ENCODE data around the gene ZNF397.

DNA sequence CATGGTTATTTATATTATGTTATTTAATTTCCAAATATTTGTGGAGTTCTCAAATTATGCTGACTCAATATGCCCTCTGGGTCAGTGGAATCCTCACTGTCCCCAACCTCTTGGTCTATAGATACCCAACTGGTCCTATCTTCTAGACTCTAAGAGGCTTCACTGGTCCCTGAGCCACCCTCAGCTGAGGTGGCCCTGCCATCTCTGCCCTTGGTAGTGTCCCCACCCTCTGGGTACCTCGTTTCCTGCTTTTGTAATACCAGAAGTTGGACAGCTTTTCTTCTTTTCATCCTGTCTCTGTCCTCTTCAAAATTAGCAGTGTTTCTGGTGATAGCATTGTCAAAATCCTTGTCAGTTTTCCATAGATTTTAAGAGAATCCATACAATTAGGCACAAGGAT, 37.3 kb downstream of the ZNF397 start:
- TF ChIP-seq, protein P1, sequence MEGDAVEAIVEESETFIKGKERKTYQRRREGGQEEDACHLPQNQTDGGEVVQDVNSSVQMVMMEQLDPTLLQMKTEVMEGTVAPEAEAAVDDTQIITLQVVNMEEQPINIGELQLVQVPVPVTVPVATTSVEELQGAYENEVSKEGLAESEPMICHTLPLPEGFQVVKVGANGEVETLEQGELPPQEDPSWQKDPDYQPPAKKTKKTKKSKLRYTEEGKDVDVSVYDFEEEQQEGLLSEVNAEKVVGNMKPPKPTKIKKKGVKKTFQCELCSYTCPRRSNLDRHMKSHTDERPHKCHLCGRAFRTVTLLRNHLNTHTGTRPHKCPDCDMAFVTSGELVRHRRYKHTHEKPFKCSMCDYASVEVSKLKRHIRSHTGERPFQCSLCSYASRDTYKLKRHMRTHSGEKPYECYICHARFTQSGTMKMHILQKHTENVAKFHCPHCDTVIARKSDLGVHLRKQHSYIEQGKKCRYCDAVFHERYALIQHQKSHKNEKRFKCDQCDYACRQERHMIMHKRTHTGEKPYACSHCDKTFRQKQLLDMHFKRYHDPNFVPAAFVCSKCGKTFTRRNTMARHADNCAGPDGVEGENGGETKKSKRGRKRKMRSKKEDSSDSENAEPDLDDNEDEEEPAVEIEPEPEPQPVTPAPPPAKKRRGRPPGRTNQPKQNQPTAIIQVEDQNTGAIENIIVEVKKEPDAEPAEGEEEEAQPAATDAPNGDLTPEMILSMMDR (IDR thresholded peaks at IDR 0.05; ENCODE audit: borderline replicate concordance, extremely low read depth, low read length, poor library complexity, severe bottlenecking) = no peak
- no peak for TF ChIP-seq EZH2 (IDR thresholded peaks at IDR 0.05; ENCODE audit: borderline replicate concordance, low read depth, low read length, severe bottlenecking)

All from DND-41 (cell line).